ENCODE data around the gene MCRIP1. TPM values are rescaled to one million over a fixed set of nuclear protein-coding genes. Genes with fewer than 3 reads are reported as not detected.

Gene MCRIP1
- total and polyA plus RNA-seq, 2 of the 8 experiments (the other 6 are each of a cell fraction or from before 2014, with no cell fraction given) = 103 to 151 TPM

GRCh38 chr17:81822996-81823819, 9.9 kb downstream of the MCRIP1 start:
- no peak overlapping the region for H2AFZ ChIP-seq (ENCODE audit: low read length)
- peaks cover 2% of the 10 kb centered on the region; the same call in 1 of the 2 replicates for H3K79me1 ChIP-seq (ENCODE audit: low read depth, low read length)

More at GRCh38 chr17:81822996-81823819, 9.9 kb downstream of the MCRIP1 start:
- H2BK5ac ChIP-seq (ENCODE audit: low read depth, low read length) = no peak overlapping the region
- H3K23me2 ChIP-seq (ENCODE audit: low read depth, low read length) = no peaks in the 10 kb centered on the region
- H3K18ac ChIP-seq (ENCODE audit: extremely low read depth, low read length) = no peak overlapping the region
- H2BK15ac ChIP-seq (ENCODE audit: low read length) = no peak overlapping the region
- no peak overlapping the region for H3K4ac ChIP-seq (replicated peaks; ENCODE audit: insufficient read length, low read depth, low read length)
- DNase-seq (ENCODE audit: low read depth in 1 of 2, low spot score in 2 of 2) (no peak), FAIRE-seq (no peak)
- H3K4me1 ChIP-seq (replicated peaks in 1 of 4; ENCODE audit: control insufficient read depth in 3 of 4, insufficient read depth in 4 of 4, low read length in 3 of 4) = peaks cover 0 to 16% (median 9%) of the 10 kb centered on the region in 4 experiments; a peak in 5 of 7 replicates
- no peak overlapping the region for H3K14ac ChIP-seq (ENCODE audit: insufficient read length)
- H3K56ac ChIP-seq (replicated peaks; ENCODE audit: insufficient read length, low read depth, low read length) = no peak overlapping the region
- peaks cover 0 to 3% of the 10 kb centered on the region in 2 experiments; a peak in 1 of 4 replicates for H3K79me2 ChIP-seq (ENCODE audit: control insufficient read depth in 1 of 2, insufficient read depth in 2 of 2, low read length in 2 of 2)
- H2BK12ac ChIP-seq (ENCODE audit: low read depth, low read length) = no peak overlapping the region
- H3K9ac ChIP-seq (replicated peaks in 1 of 4; ENCODE audit: extremely low read depth in 1 of 4, low read depth in 3 of 4, low read length in 3 of 4) = no peak overlapping the region
- no peak overlapping the region for H2BK20ac ChIP-seq (ENCODE audit: low read length)
- no peak overlapping the region for H2AK5ac ChIP-seq (ENCODE audit: low read depth, low read length)
- no peak overlapping the region for H4K5ac ChIP-seq (ENCODE audit: insufficient read length, low read depth, low read length)
- CTCF ChIA-PET (ENCODE audit: partially characterized antibody) = interaction anchor here (0.6 to 2.2 kb wide), 6 partner anchors 10 to 590 kb away, joined by 3 to 19 read pairs (median 6); no protein-coding TSS in a partner anchor
- H3K9me3 ChIP-seq (ENCODE audit: insufficient read depth in 2 of 2, low read depth in 1 of 2, low read length in 1 of 2) = no peaks in the 10 kb centered on the region
- no peak overlapping the region for H3K23ac ChIP-seq (ENCODE audit: insufficient read length)
- 95% methylated on average over 14 of the region's 30 CpGs; no CpG with 5 or more reads in 1 of the 2 experiments for WGBS, 2 experiments (ENCODE audit: extremely low coverage in 1 of 2, insufficient coverage in 1 of 2, insufficient read length in 1 of 2, insufficient replicate concordance in 2 of 2, low coverage in 1 of 2, low lambda C conversion rate in 2 of 2, missing lambda C conversion rate in 1 of 2)
- H2BK120ac ChIP-seq (replicated peaks; ENCODE audit: low read depth, low read length) = no peak overlapping the region
- peaks cover 4 to 10% of the 10 kb centered on the region in 2 experiments for H4K20me1 ChIP-seq (replicated peaks in 1 of 2; ENCODE audit: control insufficient read depth in 1 of 2, insufficient read depth in 2 of 2, low read length in 2 of 2)
- no peak overlapping the region for H4K91ac ChIP-seq (replicated peaks; ENCODE audit: insufficient read length, low read length)
- no peak overlapping the region for H4K8ac ChIP-seq (ENCODE audit: extremely low read depth, insufficient read depth, low read length)
- H3K27ac ChIP-seq (ENCODE audit: low read depth, low read length) = no peak overlapping the region
- no peak overlapping the region for H3K4me3 ChIP-seq (ENCODE audit: extremely low read depth in 1 of 4, insufficient read depth in 2 of 4, low read depth in 3 of 4, low read length in 4 of 4)
- no peaks in the 10 kb centered on the region for H3K36me3 ChIP-seq (ENCODE audit: control insufficient read depth in 2 of 4, insufficient read depth in 4 of 4, low read length in 3 of 4)
- TF ChIP-seq RAD21 (IDR thresholded peaks at IDR 0.05 in 1 of 2, conservative IDR thresholded peaks at IDR 0.05 in 1 of 2; ENCODE audit: low read depth in 2 of 2, low read length in 2 of 2) (no peak), HDAC2 (IDR thresholded peaks at IDR 0.05; ENCODE audit: borderline replicate concordance in 1 of 2, low read depth in 2 of 2, low read length in 2 of 2) (no peak), SIX5 (IDR thresholded peaks at IDR 0.05; ENCODE audit: low read depth, low read length) (no peak), RFX5 (IDR thresholded peaks at IDR 0.05; ENCODE audit: borderline replicate concordance, low read depth, low read length) (no peak), SRF (IDR thresholded peaks at IDR 0.05; ENCODE audit: low read depth, low read length) (no peak), JUND (IDR thresholded peaks at IDR 0.05; ENCODE audit: low read length) (no peak), E2F6 (IDR thresholded peaks at IDR 0.05) (no peak)
- H3K4me2 ChIP-seq (ENCODE audit: insufficient read depth in 1 of 2, low read depth in 2 of 2, low read length in 2 of 2) = no peak overlapping the region
- POLR2A ChIA-PET (ENCODE audit: partially characterized antibody) = interaction anchor here (0.9 to 2.2 kb wide), 8 partner anchors 10 to 90 kb away, joined by 3 to 11 read pairs (median 5); partner anchors contain the start of gene MCRIP1
- no peaks in the 10 kb centered on the region for H3K27me3 ChIP-seq (replicated peaks in 1 of 4; ENCODE audit: control insufficient read depth in 3 of 4, extremely low read depth in 1 of 4, insufficient read depth in 3 of 4, low read length in 3 of 4)

All from H1 (cell line).